ENCODE data around the gene TIGD7. TPM values are rescaled to one million over a fixed set of nuclear protein-coding genes. Genes with fewer than 3 reads are reported as not detected.

The TIGD7 gene
- total and polyA plus RNA-seq, 2 of the 13 experiments (the other 11 are each of a cell fraction or from before 2014, with no cell fraction given), result not detected

- TF ChIP-seq ZBTB2 (CRISPR knock-in tag; IDR thresholded peaks at IDR 0.05; ENCODE audit: low read depth), result no peak; the same call in 1 of the 2 replicates
- TF ChIP-seq GTF2F1 (IDR thresholded peaks at IDR 0.05; ENCODE audit: low read length), result peak; percentile 25; the same call in 1 of the 2 replicates
- no peak for TF ChIP-seq SETDB1 (CRISPR knock-in tag; IDR thresholded peaks at IDR 0.05; ENCODE audit: borderline replicate concordance)
- TF ChIP-seq MYC (CRISPR knock-in tag; IDR thresholded peaks at IDR 0.05; ENCODE audit: borderline replicate concordance), result peak; percentile 89
- no peak for TF ChIP-seq CBFB (CRISPR knock-in tag; IDR thresholded peaks at IDR 0.05)
- no peak for TF ChIP-seq ZFP1 (CRISPR knock-in tag; IDR thresholded peaks at IDR 0.05)
- TF ChIP-seq MATR3 (CRISPR knock-in tag; IDR thresholded peaks at IDR 0.05), result no peak
- TF ChIP-seq PHF5A (CRISPR knock-in tag; IDR thresholded peaks at IDR 0.05; ENCODE audit: low read depth, unreplicated experiment), result no peak
- TF ChIP-seq ARNT (IDR thresholded peaks at IDR 0.05), result no peak
- peak; percentile 71 for TF ChIP-seq FOXK1 (CRISPR knock-in tag; IDR thresholded peaks at IDR 0.05; ENCODE audit: borderline replicate concordance, low read depth)
- TF ChIP-seq FOXC1 (CRISPR knock-in tag; IDR thresholded peaks at IDR 0.05; ENCODE audit: borderline replicate concordance), result no peak; the same call in 1 of the 2 replicates
- no peak for TF ChIP-seq NFE2 (CRISPR knock-in tag; IDR thresholded peaks at IDR 0.05)
- TF ChIP-seq ZBTB42 (CRISPR knock-in tag; IDR thresholded peaks at IDR 0.05), result peak; percentile 32; the same call in 1 of the 2 replicates
- TF ChIP-seq PHB2 (IDR thresholded peaks at IDR 0.05; ENCODE audit: partially characterized antibody), result no peak
- no peak for TF ChIP-seq ZNF101 (CRISPR knock-in tag; IDR thresholded peaks at IDR 0.05; ENCODE audit: borderline replicate concordance, low read depth)
- peak; percentile 28 for TF ChIP-seq RAD21 (CRISPR knock-in tag; IDR thresholded peaks at IDR 0.05)
- TF ChIP-seq, protein P1, sequence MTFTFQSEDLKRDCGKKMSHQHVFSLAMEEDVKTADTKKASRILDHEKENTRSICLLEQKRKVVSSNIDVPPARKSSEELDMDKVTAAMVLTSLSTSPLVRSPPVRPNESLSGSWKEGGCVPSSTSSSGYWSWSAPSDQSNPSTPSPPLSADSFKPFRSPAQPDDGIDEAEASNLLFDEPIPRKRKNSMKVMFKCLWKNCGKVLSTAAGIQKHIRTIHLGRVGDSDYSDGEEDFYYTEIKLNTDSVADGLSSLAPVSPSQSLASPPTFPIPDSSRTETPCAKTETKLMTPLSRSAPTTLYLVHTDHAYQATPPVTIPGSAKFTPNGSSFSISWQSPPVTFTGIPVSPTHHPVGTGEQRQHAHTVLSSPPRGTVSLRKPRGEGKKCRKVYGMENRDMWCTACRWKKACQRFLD (CRISPR knock-in tag; IDR thresholded peaks at IDR 0.05; ENCODE audit: borderline replicate concordance), result peak; percentile 73; the same call in 1 of the 2 replicates
- TF ChIP-seq ZNF567 (CRISPR knock-in tag; IDR thresholded peaks at IDR 0.05; ENCODE audit: borderline replicate concordance), result 0 out of 2 replicates have a peak, but pooled peaks have one; percentile 70
- TF ChIP-seq ZNF136 (CRISPR knock-in tag; IDR thresholded peaks at IDR 0.05; ENCODE audit: low read depth), result no peak
- no peak for TF ChIP-seq ZNF30 (CRISPR knock-in tag; IDR thresholded peaks at IDR 0.05)
- peak; percentile 72; the same call in 1 of the 2 replicates for TF ChIP-seq BRF2 (CRISPR knock-in tag; IDR thresholded peaks at IDR 0.05)
- TF ChIP-seq, protein P2, sequence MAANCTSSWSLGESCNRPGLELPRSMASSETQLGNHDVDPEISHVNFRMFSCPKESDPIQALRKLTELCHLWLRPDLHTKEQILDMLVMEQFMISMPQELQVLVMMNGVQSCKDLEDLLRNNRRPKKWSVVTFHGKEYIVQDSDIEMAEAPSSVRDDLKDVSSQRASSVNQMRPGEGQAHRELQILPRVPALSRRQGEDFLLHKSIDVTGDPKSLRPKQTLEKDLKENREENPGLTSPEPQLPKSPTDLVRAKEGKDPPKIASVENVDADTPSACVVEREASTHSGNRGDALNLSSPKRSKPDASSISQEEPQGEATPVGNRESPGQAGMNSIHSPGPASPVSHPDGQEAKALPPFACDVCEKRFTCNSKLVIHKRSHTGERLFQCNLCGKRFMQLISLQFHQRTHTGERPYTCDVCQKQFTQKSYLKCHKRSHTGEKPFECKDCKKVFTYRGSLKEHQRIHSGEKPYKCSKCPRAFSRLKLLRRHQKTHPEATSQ (CRISPR knock-in tag; IDR thresholded peaks at IDR 0.05; ENCODE audit: borderline replicate concordance), result no peak; the same call in 1 of the 2 replicates
- no peak for TF ChIP-seq ZNF790 (CRISPR knock-in tag; IDR thresholded peaks at IDR 0.05; ENCODE audit: borderline replicate concordance)
- TF ChIP-seq DBP (CRISPR knock-in tag; IDR thresholded peaks at IDR 0.05; ENCODE audit: not compliant biosample characterization), result no peak
Observed at GRCh38 chr16:3282730-3283542, 22.3 kb downstream of the TIGD7 start, which contains the start of gene ZNF263 (continued).

All from HepG2 (cell line).